ENCODE measurements around the gene LRP11.

GRCh38 chr6:149842331-149842730, 21.8 kb downstream of the LRP11 start:
- no peak for TF ChIP-seq ZNF133 (tag by site-specific recombination; IDR thresholded peaks at IDR 0.05)
- no peak for TF ChIP-seq ZBTB44 (tag by site-specific recombination; IDR thresholded peaks at IDR 0.05)
- TF ChIP-seq PRDM1 (tag by site-specific recombination; IDR thresholded peaks at IDR 0.05): no peak
- TF ChIP-seq ELK4 (IDR thresholded peaks at IDR 0.05; ENCODE audit: borderline replicate concordance, low read depth, low read length): no peak
- TF ChIP-seq ZNF521 (tag by site-specific recombination; IDR thresholded peaks at IDR 0.05): no peak
- no peak for TF ChIP-seq TCF7L2 (IDR thresholded peaks at IDR 0.05; ENCODE audit: borderline replicate concordance, low read depth, low read length)
- TF ChIP-seq CTCF (tag by site-specific recombination; IDR thresholded peaks at IDR 0.05): no peak
- no peak for TF ChIP-seq SP3 (tag by site-specific recombination; IDR thresholded peaks at IDR 0.05)
- no peak for TF ChIP-seq SETDB1 (IDR thresholded peaks at IDR 0.05; ENCODE audit: insufficient read length, low read length)
- TF ChIP-seq ZBTB17 (tag by site-specific recombination; IDR thresholded peaks at IDR 0.05): no peak
- TF ChIP-seq GLIS1 (tag by site-specific recombination; IDR thresholded peaks at IDR 0.05): no peak
- no peak for TF ChIP-seq YY1 (tag by site-specific recombination; IDR thresholded peaks at IDR 0.05)
- no peak for TF ChIP-seq REST (tag by site-specific recombination; IDR thresholded peaks at IDR 0.05)
- TF ChIP-seq ZNF37A (tag by site-specific recombination; IDR thresholded peaks at IDR 0.05): no peak

All from HEK293 (cell line).